Fibroblast of pulmonary artery (primary cell): ENCODE results near the gene LRRN1.
"Not testable (repeated sequence)": the region's sequence is repeated elsewhere in the genome, so short reads cannot be mapped to it uniquely, and the experiment has no call there.

Source experiments
- DNase-seq: peaks from one replicate; pipeline ENCODE4 v3.0.0-alpha.2; 2010; ENCODE audit warnings: low read depth
- H3K4me3 ChIP-seq: replicated peaks from 2 replicates; pipeline ENCODE4 v1.5.1; 2011; ENCODE audit warnings: low read depth, mild to moderate bottlenecking, control low read depth, low read length, moderate library complexity
- TF ChIP-seq, protein P1 (sequence below): IDR thresholded peaks from 2 replicates; pipeline ENCODE4 v1.5.1; 2011; ENCODE audit warnings: mild to moderate bottlenecking, control low read depth, low read length, inconsistent platforms; ENCODE audit errors: missing control alignments

LRRN1 gene

DNA sequence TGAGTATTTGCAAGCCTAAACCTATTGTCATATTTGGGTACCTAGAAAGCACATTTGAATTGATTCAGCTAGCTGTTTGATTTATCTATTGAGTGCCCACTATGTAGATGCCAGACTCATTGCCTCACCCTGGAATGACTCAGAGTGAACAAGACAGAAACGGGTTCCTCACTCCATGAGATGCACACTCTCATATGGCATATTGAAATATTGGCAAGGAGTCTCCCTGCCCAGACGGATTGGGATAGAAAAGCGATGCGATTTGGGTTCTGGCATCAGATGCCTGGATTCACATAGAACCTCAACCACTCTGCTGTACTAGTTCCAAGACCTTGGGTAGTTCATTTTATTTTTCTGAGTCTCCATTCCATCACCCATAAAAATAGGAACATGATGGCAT lies 22.5 kb downstream of the LRRN1 start:
- TF ChIP-seq, protein P1, sequence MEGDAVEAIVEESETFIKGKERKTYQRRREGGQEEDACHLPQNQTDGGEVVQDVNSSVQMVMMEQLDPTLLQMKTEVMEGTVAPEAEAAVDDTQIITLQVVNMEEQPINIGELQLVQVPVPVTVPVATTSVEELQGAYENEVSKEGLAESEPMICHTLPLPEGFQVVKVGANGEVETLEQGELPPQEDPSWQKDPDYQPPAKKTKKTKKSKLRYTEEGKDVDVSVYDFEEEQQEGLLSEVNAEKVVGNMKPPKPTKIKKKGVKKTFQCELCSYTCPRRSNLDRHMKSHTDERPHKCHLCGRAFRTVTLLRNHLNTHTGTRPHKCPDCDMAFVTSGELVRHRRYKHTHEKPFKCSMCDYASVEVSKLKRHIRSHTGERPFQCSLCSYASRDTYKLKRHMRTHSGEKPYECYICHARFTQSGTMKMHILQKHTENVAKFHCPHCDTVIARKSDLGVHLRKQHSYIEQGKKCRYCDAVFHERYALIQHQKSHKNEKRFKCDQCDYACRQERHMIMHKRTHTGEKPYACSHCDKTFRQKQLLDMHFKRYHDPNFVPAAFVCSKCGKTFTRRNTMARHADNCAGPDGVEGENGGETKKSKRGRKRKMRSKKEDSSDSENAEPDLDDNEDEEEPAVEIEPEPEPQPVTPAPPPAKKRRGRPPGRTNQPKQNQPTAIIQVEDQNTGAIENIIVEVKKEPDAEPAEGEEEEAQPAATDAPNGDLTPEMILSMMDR = no peak
- no peak overlapping the region for H3K4me3 ChIP-seq
- no peak for DNase-seq

DNA sequence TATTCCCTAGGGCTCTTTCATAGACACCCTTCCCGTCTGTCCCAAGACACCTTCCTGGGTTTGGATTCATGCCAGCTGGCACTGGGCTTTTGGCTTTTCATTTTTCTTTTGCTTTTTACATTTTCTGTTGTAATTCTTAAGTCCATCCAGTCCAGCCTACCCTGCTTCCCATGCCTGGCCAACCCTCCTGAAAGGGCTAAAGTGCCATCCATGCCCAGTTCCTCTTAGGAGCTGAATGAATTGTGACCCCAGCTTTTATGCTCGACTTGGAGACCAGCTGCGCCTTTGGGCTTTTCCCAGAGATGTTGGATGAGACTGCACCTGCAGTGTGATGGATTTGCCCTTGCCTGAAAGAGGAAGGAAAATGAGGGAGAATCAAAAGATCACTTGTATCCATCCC lies 25.8 kb downstream of the LRRN1 start:
- TF ChIP-seq, protein P1 = no peak
- DNase-seq = no peak
- no peak overlapping the region for H3K4me3 ChIP-seq

DNA sequence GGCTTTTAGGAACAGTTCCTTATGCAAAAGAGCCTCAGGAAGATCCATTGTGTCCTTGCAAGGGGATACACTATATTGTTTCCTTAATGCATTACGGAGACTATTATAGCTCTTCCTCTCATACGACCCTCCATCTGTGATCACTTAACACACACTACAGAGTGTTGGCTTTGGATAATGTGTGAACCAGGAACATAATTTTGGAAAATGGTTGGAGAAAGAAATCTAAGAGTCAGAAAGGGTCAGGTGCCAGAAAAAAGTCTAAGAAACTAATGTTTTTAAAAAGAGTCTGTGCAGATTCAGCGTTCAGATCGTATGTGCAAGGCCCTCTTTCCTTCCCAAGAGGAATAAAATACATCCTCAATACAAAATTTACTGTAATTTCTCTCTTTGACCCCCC lies 27.3 kb downstream of the LRRN1 start:
- no peak for DNase-seq
- TF ChIP-seq, protein P1 = no peak
- H3K4me3 ChIP-seq = no peak overlapping the region

DNA sequence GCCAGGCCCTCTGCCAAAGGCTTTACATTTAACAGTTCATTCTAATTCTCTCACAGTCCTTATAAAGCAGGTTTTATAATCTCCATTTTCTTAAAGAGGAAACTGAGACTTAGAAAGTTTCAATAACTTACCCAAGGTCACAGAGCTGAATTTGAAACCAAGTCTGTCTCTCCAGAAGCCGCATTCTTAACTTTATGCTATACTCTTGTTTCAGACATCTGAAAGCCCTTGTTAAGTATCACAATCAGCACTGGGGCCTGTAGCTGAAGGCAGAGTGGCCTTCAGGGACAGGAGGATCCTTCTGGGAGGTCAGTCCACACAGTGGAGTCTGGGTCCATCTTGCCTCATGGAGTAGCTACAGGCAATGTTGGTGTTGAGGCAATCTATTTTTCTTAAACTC lies 27.9 kb downstream of the LRRN1 start:
- no peak overlapping the region for H3K4me3 ChIP-seq
- TF ChIP-seq, protein P1 = no peak
- DNase-seq = no peak

DNA sequence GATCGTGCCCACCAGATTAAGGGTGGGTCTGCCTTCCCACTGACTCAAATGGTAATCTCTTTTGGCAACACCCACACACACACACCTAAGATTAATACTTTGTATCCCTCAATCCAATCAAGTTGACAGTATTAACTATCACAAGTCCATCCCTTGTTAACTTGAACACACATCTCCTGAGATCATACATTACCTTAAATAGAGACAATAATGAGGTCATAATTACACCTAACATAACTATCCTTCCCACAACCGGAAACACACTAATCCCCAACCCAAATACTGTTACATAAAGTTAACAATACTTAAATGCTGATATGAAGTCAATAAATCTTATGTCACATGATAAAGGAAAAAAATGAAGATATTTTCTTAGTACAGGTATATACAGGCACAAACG lies 29.2 kb downstream of the LRRN1 start:
- DNase-seq, H3K4me3 ChIP-seq: not testable (repeated sequence)

DNA sequence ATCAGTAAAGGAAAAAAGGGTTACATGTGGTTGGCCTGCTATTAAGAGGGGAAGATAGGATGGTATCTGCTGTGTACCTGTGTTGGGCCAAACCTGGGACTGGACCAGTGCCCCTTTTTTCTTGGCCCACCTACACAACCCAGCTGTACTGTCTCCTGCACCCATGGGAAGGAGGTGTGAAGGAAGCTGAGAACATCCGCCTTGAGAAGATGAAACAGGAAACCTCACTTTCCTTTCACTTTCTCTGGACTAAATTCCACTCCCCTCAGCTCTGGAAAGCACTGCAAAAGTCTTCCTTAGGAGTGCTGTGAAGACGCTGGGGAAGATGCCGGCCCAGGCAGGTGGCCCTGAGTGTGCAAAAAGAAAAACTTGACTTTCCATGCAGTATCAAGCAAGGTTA lies 37.6 kb downstream of the LRRN1 start:
- no peak for DNase-seq
- H3K4me3 ChIP-seq = no peak overlapping the region
- TF ChIP-seq, protein P1 = no peak

DNA sequence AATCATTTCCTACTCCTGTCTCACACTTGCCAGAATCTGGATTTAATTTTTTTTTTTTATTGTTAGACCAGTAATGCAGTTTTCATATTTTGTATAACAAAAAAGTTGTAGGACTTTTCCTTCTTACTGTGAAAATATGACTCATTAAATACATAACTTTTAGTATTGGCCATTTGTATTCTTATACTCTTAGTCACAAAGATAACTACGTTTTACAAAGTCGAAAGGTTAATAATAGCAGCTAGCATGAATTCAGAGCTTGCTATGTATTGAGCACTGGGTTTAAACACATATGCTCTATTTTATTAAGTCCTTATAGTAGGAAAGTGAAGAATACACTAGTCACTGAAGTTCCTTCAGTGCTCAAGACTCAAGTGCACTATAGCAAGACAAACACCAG lies 43.1 kb downstream of the LRRN1 start:
- no peak overlapping the region for H3K4me3 ChIP-seq
- no peak for DNase-seq
- TF ChIP-seq, protein P1 = no peak
